Muscle layer of colon (tissue), 2 donors: ENCODE results near the gene RAB40C.

Experiments
- H3K27ac ChIP-seq: one replicate; pipeline ENCODE4 v1.7.0; 2013; ENCODE audit warnings: low read depth, mild to moderate bottlenecking, low read length, moderate library complexity
- H3K27me3 ChIP-seq, 2 donors: one replicate each; pipeline ENCODE4 v1.7.0; 2013; ENCODE audit warnings: low read length in 2 of 2, mild to moderate bottlenecking in 2 of 2; ENCODE audit not compliant: insufficient read depth in 2 of 2, control insufficient read depth in 1 of 2
- H3K36me3 ChIP-seq: one replicate; pipeline ENCODE4 v1.7.0; 2013; ENCODE audit warnings: mild to moderate bottlenecking, low read length; ENCODE audit not compliant: insufficient read depth
- H3K4me1 ChIP-seq: one replicate; pipeline ENCODE4 v1.7.0; 2013; ENCODE audit warnings: mild to moderate bottlenecking, low read length; ENCODE audit not compliant: insufficient read depth
- H3K4me3 ChIP-seq, 2 donors: one replicate each; pipeline ENCODE4 v1.7.0; 2013; ENCODE audit warnings: low read length in 2 of 2, low read depth in 1 of 2, mild to moderate bottlenecking in 1 of 2, moderate library complexity in 1 of 2
- H3K9ac ChIP-seq: one replicate; pipeline ENCODE4 v1.7.0; 2013; ENCODE audit warnings: low read length
- H3K9me3 ChIP-seq: one replicate; pipeline ENCODE4 v1.7.0; 2013; ENCODE audit warnings: mild to moderate bottlenecking, low read length
- donor health status: abdominal sarcoma.
- donor health status: Adenocarcinoma of cecum.

RAB40C gene

DNA sequence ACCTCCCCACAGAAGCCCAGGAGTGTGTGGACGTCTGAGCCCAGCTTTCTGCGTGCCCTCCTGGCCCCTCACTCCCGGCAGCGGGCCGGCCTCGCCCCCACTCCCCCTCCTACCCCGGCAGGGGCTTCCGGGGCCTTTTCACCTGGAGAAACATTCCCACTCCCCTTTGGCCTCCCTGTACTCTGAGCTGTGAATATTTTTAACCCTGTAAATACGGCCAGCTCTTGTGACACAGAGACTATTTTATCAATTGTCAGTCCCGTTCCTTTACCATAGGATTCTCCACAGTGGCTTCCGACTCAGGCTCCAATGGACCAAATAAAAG is 35.6 kb upstream of the RAB40C start:
- Histone ChIP-seq H3K27me3 (peaks cover 0 to 9% of the 10 kb centered on the region in 2 donors), H3K36me3 (no peaks in the 10 kb centered on the region), H3K4me1 (no peaks in the 10 kb centered on the region), H3K4me3 (no peak overlapping the region), H3K27ac (no peak overlapping the region), H3K9me3 (no peaks in the 10 kb centered on the region), H3K9ac (no peak overlapping the region)

DNA sequence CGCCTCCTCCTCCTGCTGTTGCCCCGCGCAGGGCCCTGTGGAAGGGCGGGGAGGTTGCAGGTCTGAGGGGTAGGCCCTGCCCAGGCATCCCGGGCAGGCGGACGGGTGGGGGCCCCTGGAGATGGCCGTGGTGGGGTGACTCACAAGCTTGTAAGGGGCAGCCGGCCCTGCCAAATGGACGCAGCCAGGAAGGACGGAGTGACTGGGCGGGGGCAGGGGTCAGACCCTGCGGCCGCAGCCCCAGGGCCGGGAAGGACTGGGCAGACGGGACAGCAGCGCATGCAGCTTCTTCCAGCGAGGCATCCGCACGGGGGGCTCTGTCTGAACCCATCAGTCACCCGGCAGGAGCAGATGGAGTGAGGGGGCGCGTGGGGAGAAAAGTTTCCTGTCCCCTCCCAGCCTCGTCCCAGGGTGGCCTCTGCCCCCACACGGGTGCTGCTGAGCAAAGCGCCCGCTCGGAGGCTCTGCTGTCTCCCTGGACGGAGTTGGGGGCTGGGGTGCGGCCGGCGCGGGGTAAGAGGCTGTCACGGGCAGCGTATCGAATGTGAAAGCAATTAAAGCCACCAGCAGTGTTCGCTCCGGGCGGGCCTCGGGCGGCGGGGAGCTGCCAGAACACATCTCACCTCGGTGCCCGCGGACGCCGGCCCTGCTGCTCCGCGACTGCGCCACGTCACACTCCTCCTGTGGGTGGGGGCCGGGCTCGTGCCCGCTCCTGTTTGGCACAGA is 35.1 kb upstream of the RAB40C start:
- no peak overlapping the region for H3K27ac ChIP-seq
- H3K4me3 ChIP-seq = no peak overlapping the region
- no peaks in the 10 kb centered on the region for H3K9me3 ChIP-seq
- H3K36me3 ChIP-seq = no peaks in the 10 kb centered on the region
- H3K9ac ChIP-seq = no peak overlapping the region
- no peaks in the 10 kb centered on the region for H3K4me1 ChIP-seq
- peaks cover 0 to 14% of the 10 kb centered on the region in 2 donors for H3K27me3 ChIP-seq

DNA sequence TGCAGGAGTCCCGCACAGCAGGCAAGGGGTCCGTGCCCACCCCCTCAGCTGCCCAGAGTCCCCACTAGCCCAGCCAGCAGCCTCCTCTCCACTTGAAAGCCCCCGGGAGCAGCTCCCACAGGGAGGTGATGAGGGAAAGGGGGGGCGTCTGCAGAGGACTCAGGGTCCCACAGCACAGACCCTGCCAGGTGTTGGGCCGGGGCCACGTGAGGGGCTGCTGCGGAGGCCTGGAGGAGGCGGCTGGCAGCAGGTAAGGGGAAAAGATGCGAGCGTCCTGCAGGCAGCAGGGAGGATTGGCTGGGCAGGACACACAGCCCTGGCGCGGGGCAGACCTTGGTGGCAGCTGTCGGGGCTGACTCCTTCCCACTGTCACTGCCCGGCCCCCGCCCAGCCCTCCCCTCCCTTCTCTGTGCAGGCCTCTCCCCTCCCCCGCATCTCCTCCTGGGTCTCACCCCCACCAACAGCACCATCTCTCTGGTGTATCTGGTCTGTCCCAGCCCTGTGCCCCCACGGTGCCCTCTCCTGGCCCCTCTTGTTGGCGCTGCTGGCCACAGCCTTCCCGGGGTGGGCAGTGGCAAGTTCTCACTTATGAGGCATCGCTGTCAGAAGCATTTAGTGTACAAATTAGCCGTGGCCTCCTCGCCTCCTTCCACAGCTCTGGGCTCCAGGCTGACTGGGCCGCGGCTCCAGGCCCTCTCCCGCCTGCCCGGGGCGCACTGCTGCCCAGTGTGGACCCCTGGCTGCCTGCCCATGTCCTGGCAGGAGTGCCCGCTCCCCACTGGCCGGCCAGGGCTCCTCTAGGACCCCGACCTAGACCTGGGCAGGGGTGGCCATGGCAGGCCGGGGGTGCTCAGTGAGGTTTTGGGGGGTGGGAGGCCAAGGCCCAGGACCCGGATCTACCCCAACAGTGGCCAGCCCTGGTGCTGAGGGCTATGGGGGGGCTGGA is 34.1 kb upstream of the RAB40C start:
- no peaks in the 10 kb centered on the region for H3K9me3 ChIP-seq
- H3K27ac ChIP-seq = no peak overlapping the region
- no peak overlapping the region for H3K4me3 ChIP-seq
- H3K27me3 ChIP-seq = peaks cover 0 to 18% of the 10 kb centered on the region in 2 donors
- H3K4me1 ChIP-seq = no peaks in the 10 kb centered on the region
- H3K9ac ChIP-seq = no peak overlapping the region
- no peaks in the 10 kb centered on the region for H3K36me3 ChIP-seq

DNA sequence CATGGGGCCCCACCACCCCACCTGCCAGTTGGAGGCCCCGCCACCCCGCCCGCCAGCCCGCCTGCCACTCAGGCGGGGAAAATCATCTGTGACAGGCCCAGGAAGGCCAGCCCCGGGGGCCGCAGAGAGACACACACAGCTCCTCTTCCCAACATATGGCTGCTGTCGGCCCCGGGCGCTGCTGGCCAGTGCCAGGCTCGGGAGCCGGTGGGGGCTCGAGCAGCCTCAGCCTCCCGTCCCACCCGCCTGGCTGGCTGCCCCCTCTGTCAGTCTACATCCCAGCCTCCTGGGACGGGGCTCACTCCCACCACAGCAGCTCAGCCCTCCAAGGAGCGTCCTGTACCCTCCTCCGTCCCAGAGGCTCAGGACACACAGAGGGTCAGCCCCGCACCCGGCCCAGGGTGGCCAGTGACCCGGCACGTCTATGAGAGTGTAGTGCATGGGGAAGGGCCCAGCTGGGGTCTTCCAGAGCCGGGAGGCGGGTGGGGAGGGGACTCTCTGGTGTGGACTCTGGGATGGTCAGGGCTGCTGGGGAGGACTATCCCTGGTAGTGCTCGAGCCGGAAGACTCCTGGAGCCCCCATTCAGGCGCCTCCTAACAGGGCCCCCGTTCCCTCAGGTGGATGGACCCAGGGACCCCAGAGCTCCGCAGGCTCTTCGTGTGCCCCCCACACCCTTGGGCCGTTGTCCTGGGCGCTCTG is 33.2 kb upstream of the RAB40C start:
- Histone ChIP-seq H3K4me1 (no peaks in the 10 kb centered on the region), H3K9ac (no peak overlapping the region), H3K4me3 (no peak overlapping the region), H3K27ac (no peak overlapping the region), H3K9me3 (no peaks in the 10 kb centered on the region), H3K27me3 (peaks cover 0 to 26% of the 10 kb centered on the region in 2 donors), H3K36me3 (no peaks in the 10 kb centered on the region)

DNA sequence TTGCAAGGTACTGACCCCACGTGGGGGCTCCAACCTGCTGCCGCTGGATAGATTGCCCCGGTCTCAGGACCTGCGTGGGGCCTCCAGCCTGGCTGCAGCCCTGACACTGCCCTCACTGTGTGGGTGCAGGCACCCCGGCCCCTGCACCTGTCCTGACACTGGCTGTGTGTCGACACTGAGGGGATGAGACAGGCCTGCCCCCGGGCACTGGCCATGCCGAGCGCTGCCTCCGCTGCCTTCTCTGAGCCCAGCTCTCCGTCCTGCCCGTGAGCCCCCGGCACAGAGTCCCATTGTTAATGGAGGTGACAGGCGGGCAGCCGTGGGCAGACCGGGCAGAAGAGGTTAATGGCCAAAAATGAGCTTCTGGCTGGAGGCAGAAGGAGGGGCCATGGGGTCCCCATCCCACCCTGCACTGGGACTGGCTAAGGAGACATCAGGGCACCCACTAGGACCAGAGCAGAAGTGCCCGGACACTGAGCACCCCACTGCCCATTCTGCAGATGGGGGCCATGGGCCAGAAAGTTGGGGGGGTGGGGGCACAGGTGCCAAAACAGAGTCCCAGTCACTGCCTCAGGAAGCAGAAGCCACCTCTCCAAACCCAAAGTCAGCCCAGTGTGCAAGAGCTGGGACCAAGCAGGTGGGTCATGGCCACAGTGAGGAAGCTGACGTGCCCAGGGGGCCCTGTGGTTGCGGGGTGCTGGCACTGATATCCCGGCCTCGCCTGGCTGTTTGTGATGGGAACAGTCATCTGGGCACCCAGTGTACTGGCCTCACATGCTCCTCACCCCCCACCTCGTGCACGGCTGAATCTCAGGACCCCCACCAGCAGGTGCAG is 32.2 kb upstream of the RAB40C start:
- Histone ChIP-seq H3K27me3 (peaks cover 0 to 34% of the 10 kb centered on the region in 2 donors), H3K4me1 (no peaks in the 10 kb centered on the region), H3K9me3 (no peaks in the 10 kb centered on the region), H3K27ac (no peak overlapping the region), H3K36me3 (no peaks in the 10 kb centered on the region), H3K4me3 (no peak overlapping the region), H3K9ac (no peak overlapping the region)

DNA sequence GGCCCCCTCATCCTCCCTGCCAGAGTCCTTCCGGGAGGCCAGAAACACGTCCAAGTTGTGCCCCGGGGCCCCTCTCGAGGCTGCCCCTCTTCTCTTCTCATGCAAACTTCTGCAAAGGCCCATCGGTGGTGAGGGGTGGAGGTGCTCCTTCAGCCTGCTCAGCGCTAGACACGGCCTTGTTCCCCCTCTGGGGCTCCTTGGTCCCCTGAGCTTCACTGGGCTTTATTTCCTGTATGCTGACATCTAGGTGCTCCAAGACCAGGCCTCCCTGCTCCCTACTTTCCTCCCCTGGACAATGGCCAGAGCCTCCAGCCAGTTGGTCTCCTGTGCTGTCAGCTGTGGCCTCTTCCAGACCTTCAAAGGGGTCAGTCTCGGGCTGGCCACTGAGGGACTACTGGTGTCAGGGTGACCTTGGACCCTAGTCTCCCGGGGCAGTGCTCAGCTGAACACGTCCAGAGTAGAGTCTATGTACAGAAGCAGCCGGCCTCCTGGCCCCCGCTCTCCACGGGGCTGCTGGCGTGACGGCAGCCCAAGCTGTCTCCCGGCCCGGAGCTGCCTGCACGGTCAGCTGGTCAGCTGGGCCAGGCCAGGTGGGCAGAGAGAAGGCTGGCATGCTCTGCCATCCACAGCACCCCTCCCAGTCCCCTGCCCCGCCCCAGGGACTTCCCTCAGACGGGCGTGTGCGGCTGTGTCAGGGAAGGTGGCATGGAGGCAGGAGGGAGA is 31.4 kb upstream of the RAB40C start:
- no peaks in the 10 kb centered on the region for H3K4me1 ChIP-seq
- H3K27ac ChIP-seq = no peak overlapping the region
- no peaks in the 10 kb centered on the region for H3K36me3 ChIP-seq
- no peak overlapping the region for H3K4me3 ChIP-seq
- peaks cover 0 to 37% of the 10 kb centered on the region in 2 donors for H3K27me3 ChIP-seq
- H3K9ac ChIP-seq = no peak overlapping the region
- H3K9me3 ChIP-seq = no peaks in the 10 kb centered on the region

DNA sequence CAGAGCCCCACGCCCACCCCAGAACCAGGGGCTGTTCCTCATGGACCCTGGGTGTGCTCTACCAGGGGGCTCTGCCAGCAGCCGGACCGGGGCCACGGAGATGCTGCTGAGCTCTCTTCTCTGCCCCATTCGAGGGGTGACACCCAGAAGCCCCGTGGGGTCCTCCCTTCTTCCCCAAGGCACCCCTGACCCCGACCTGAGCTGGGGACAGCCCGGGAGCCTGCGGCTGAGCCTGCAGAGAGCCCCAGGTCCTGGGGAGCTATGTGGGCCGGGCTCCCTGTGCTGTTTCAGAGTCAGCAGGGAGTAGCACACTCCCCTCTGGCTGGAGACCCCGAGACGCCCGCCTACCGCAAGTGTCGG is 30.9 kb upstream of the RAB40C start:
- no peak overlapping the region for H3K27ac ChIP-seq
- H3K36me3 ChIP-seq = no peaks in the 10 kb centered on the region
- H3K4me1 ChIP-seq = no peaks in the 10 kb centered on the region
- H3K9ac ChIP-seq = no peak overlapping the region
- no peaks in the 10 kb centered on the region for H3K9me3 ChIP-seq
- peaks cover 0 to 40% of the 10 kb centered on the region in 2 donors for H3K27me3 ChIP-seq
- no peak overlapping the region for H3K4me3 ChIP-seq

DNA sequence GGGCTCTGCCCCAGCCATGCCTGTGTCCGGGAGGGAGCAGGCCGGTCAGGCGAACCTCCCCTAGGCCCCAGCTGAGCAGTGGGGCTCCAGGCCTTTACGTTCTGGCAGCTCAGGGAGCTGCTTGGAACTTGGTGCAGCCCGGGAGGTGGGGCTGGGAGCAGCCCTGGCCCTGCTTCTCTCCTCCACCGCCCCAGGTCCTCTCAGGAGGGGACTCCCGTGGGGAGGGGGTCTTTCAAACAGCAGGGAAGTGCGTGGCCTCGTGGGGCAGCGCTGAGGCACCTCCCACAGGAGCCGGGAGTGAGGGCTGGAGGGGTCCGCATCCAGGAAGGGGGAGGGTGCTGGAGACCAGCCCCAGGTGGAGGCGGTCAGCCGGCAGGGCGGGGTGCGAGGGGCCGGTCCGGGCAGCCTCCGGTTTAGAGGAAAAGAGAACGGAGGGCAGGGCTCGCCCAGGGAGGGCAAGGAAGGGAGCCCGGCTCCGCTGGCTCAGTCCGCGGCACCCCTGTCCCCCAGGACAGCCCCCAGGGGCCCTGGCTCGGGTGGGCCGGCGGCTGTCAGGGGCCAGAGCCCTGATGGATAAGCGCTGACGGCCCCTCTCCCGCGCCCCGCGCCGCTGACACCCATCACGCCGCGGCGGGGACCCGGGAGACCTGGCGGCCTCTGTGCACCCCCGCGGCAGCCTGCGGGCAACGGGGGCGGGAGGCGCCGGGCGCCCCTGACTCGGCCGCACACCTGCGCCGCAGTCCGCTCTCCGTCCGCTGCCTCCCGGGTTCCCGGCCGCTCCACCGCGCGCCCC is 30.3 kb upstream of the RAB40C start:
- Histone ChIP-seq H3K4me1 (no peaks in the 10 kb centered on the region), H3K27ac (no peak overlapping the region), H3K9ac (no peak overlapping the region), H3K9me3 (no peaks in the 10 kb centered on the region), H3K36me3 (no peaks in the 10 kb centered on the region), H3K4me3 (no peak overlapping the region), H3K27me3 (peaks cover 0 to 40% of the 10 kb centered on the region in 2 donors)

DNA sequence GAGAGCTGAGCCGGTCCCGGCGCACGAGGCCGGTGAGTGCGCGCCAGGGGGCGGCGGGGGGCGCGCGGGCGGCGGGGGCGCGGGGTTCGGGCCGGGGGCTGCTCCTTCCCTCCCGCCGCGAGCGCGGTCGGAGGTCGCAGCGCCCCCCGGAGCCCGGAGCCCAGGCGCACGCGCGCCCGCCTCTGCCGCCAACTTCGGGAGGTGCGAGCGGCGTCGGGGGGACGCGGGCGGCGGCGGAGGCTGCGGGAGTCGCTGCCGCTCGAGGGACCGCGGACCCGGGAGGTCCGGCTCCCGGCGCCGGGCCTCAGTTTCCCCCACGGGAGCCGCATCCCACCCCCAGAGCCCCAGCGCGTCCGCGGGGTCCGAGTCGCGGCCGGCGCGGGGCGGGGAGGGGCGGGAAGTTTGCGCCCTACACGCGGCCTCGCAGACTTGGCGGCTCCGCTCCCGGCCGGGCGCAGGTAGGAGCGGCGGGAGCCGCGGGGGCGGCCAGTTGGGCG is 29.6 kb upstream of the RAB40C start, which contains the start of gene PRR35:
Gene PRR35, plus strand, starts transcription at position 191 of the 497 bp plus-strand sequence. CDS start 2,901 bp downstream, outside the sequence.
- Histone ChIP-seq H3K9ac (no peak within 1 kb of the TSS), H3K27me3 (peaks cover 0 to 40% of the 10 kb centered on the region in 2 donors), H3K4me3 (no peak within 1 kb of the TSS), H3K27ac (no peak within 1 kb of the TSS), H3K9me3 (no peaks in the 10 kb centered on the region), H3K4me1 (peaks cover 2% of the 10 kb centered on the region), H3K36me3 (no peaks in the 10 kb centered on the region)
